ENCODE data around the gene KRTAP5-5. TPM values are rescaled to one million over a fixed set of nuclear protein-coding genes. Genes with fewer than 3 reads are reported as not detected.

Gene KRTAP5-5
- total RNA-seq, 1 donor from 2014 or later = not detected

DNA sequence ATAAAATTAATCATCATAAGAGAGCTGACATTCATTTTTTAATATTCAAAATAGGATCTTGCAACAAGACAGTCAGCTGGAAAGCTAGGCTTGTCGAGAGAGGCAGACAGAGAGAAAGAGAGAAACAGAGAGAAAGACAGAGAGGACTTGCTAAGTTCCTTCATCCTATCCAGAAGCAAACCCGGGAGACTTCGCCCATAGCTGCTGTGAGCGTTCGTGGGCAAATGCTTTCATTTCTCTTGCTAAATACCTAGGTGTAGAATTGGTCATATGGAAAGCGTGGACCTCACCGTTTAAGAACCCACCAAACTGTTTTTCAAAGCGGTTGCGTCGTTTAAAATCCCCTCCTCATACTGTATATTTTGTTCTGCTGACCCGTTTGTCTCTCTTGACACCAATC is 42.1 kb downstream of the KRTAP5-5 start:
- H3K4me3 ChIP-seq (ENCODE audit: low read depth, low read length) = no peak overlapping the region
- TF ChIP-seq, protein P1, sequence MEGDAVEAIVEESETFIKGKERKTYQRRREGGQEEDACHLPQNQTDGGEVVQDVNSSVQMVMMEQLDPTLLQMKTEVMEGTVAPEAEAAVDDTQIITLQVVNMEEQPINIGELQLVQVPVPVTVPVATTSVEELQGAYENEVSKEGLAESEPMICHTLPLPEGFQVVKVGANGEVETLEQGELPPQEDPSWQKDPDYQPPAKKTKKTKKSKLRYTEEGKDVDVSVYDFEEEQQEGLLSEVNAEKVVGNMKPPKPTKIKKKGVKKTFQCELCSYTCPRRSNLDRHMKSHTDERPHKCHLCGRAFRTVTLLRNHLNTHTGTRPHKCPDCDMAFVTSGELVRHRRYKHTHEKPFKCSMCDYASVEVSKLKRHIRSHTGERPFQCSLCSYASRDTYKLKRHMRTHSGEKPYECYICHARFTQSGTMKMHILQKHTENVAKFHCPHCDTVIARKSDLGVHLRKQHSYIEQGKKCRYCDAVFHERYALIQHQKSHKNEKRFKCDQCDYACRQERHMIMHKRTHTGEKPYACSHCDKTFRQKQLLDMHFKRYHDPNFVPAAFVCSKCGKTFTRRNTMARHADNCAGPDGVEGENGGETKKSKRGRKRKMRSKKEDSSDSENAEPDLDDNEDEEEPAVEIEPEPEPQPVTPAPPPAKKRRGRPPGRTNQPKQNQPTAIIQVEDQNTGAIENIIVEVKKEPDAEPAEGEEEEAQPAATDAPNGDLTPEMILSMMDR (conservative IDR thresholded peaks at IDR 0.05; ENCODE audit: low read depth, low read length) = no peak
- no peak for DNase-seq (ENCODE audit: low read depth)

DNA sequence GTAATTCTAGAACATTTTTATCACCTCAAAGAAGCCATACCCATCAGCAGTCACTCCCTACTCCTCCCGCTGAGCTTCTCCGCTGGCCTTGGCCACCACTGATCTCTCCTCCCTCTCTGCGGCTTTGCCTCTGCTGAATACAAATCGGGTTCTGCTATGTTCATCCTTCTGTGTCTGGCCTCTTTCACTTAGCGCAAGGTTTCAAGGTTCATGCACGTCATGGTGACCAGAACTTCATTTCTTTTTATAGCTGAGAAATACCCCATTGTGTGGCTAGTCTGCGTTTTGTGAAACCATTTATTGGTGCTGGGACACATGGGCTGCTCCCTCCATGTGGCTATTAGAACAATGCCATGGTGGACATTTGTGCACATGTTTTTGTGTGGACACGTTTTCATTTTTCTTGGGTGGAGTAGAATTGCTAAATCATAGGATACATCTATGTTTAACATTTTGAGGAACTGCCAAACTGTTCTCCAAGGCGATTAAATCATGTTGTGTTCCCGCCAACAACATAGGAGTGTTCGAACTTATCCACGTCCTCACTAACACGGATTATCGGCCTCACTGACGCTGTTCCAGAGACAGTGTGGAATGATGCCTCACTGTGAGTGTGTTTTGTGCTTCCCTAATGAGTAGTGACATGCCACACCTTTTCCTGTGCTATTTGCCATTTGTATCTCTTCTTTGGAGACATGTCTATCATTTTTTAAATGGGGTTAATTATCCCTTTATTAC is 43.2 kb downstream of the KRTAP5-5 start:
- TF ChIP-seq, protein P1 (conservative IDR thresholded peaks at IDR 0.05; ENCODE audit: low read depth, low read length) = no peak
- DNase-seq (ENCODE audit: low read depth) = no peak
- no peak overlapping the region for H3K4me3 ChIP-seq (ENCODE audit: low read depth, low read length)

DNA sequence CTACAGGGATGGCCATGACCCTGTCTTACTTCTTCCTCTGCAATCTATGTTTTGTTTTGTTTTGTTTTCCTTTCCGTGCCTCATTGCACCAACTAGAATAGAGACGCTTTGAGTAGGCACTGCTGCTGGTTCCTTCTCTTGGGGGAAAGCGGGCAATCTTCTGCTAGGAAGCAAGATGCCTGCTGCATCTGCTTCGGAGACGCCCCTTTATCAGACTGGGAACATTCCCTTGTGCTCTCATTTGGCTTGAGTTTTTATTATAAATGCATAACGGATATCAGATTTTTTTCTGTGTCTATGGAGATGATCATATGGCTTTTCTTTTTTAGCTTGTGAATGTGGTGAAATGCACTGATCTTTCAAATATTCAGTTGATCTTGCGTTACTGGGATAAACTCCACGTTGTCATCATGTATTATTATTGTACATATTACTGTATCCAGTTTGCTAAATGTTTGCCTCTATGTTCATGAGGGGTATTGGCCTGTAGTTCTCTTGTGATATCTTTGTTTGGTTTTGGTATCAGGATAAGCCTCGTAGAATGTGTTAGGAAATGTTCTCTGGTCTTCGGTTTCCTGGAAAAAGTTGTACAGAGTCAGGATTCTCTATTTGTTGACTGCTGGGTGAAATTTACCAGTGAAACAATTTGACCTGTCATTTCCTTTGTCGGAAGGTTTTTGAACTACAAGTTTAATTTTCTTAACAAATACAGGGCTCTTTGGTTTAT is 44.0 kb downstream of the KRTAP5-5 start:
- DNase-seq (ENCODE audit: low read depth) = no peak
- H3K4me3 ChIP-seq (ENCODE audit: low read depth, low read length) = no peak overlapping the region
- TF ChIP-seq, protein P1 (conservative IDR thresholded peaks at IDR 0.05; ENCODE audit: low read depth, low read length) = no peak

DNA sequence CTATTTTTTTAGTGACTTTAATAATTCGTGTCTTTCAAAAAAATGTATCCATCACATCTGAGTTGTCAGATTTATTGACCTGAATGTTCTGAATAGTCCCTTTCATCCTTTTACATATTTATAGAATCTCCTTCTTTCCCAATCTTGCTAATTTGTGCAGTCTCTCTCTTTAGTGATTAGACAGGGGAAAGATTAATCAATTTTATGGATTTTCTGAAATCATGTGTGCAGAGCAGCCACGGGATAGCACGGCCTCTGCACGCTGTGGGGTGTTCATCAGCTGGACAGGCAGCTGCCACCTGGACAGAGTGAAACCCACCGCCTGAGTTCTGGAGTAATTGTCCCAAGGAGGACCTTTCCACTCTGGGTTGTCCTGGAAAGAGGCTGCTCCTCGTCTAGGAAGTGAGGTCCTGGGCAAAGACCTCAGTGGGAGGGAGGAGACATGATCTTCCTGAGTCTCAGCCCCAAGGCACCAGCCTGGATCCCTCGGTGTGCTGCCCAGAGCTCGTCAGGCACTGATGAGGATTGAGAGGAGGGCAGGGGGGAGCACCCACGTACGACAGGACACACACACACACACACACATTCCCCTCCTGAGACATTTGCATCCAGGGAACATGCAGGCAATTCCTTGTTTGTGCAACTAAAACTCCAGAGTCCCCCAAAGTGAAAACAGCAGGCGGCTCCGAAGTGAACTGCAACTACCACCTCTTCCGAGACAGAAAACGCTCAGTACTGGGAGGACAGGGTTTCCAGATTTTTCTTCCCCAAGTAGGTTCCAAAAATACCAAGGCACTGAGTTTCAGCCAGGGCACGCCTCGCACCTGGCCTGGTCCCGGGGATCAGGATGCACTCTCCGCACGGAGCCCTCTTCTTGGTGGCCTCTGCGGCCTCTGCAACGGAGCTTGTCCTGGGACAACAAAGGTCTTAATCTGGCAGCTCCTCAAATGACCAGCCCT is 44.9 kb downstream of the KRTAP5-5 start:
- no peak overlapping the region for H3K4me3 ChIP-seq (ENCODE audit: low read depth, low read length)
- TF ChIP-seq, protein P1 (conservative IDR thresholded peaks at IDR 0.05; ENCODE audit: low read depth, low read length) = no peak
- no peak for DNase-seq (ENCODE audit: low read depth)

DNA sequence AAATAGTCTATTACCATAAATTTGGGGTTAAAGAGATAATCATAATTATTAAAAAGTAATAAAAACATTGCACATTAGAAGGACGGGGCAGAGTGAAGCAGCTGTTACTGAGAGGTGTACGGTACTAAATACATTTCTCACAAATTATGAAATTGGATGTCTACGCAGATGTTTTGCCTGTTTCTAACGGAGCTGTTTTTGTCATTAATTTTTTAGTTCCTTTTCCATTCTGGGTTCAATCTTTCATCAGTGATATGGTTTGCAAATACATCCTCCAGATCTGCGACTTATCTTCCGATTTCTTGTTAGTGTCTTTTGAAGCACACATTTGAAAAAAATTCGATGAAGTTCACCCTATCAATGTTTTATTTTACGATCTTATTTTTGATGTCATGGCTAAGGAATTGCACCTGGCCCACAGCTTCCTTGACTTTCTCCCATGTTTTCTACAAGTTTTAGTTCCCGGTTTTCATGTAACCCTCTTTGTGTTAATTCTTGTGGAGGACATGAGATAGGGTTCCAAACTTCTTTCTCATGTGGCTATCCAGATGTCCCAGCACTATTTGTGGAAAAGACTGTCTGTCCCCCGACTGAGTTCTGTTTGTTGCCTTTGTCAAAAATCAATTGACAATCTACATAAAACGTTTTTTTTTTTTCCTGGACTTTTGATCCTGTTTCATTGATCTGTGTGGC is 46.1 kb downstream of the KRTAP5-5 start:
- TF ChIP-seq, protein P1 (conservative IDR thresholded peaks at IDR 0.05; ENCODE audit: low read depth, low read length) = no peak
- no peak overlapping the region for H3K4me3 ChIP-seq (ENCODE audit: low read depth, low read length)
- no peak for DNase-seq (ENCODE audit: low read depth)

DNA sequence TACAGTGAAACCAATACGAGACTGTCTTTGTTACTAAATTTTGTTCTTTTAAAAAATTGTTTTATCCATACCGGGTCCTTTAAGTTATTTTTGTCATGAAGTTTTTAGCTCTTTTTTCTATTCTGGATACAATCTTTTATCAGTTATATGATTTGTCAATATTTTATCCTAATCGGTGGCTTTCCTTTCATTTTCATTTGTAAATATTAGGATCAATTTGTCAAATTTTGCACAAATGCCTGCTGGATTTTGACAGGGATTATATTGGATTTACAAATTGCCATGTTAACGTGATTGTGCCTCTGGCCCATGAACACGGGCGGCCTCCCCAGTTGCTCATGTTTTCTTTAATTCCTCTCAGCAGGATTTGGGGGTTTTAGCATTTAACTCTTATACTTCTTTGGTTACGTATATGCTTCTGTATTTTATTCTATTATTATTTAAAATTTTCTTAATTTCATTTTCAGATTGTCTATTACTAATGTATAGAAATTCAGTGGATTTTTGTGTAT is 46.7 kb downstream of the KRTAP5-5 start:
- TF ChIP-seq, protein P1 (conservative IDR thresholded peaks at IDR 0.05; ENCODE audit: low read depth, low read length) = no peak
- DNase-seq (ENCODE audit: low read depth) = no peak
- no peak overlapping the region for H3K4me3 ChIP-seq (ENCODE audit: low read depth, low read length)
